NCI-H2196 (cell line): ENCODE data around the gene CDX2.
A peak's percentile ranks its signal among the peaks of the same experiment; 100 is the strongest.

Source experiments
- DNase-seq: peaks from one replicate; lab custom pipeline; 2025; ENCODE audit not compliant: unreplicated experiment; lab: John Stamatoyannopoulos, UW

CDX2 gene

DNA sequence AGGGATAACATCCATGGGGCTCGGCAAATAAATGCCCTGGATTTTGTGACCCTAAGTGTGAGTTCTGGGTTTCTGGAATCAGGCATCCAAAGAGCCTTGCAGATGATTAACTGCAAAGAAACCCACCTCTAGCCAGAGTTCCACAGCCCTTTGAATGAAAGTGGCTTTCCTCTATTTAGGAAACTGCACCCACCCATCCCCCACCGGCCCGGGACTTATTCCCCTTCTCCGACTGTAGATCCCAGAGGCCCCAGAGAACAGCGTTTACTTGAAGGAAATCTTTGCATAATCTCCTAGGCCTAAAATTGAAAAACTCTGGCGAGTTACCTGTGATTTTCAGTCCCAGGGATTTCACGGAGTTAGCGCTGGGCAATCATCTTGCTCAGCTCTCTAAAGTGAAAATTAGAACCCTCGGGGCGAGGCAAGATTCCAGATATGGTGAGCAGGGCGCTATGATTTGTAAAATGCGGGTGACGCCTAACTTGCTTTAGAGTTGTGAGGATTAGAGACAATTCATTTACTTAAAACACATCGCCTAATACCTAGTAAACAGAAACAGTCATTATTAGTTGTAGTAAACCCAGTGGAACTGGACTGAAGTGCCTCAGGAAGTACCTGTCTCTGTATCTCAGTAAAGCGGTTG lies 10.0 kb upstream of the CDX2 start:
- no peak for DNase-seq

DNA sequence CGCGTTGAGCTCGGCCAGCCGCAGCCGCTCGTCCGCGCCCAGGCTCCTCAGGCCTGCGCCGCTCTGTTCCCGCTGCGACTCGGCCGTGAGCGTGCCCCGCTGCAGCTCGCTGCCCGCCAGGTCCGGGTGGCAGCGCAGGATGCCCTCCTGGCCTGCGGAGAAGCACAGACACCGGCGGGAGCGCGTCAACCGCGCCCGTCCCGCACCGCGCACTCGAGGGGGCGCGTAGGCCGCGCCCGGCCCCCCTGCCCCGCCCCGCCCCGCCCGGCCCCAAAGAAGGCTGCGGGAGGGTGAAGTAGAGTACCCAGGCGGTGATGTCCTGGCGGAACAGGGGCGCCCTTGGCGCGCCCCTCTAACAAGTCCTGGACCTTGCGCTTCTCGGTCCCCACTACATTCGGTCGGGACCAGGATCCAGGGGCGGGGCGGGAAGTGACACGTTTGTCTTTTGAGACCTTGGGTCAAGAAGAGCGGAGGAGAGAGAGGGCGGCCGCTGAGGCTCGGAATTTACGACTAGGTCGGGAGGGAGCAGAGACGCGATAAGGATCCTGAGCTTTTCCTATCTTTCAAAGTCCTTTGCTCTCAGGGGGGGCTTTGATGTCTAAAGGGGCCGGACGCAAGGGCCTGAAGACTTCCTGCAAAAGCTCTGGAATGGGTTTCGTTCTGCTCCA lies 9.3 kb upstream of the CDX2 start:
- DNase-seq: no peak

DNA sequence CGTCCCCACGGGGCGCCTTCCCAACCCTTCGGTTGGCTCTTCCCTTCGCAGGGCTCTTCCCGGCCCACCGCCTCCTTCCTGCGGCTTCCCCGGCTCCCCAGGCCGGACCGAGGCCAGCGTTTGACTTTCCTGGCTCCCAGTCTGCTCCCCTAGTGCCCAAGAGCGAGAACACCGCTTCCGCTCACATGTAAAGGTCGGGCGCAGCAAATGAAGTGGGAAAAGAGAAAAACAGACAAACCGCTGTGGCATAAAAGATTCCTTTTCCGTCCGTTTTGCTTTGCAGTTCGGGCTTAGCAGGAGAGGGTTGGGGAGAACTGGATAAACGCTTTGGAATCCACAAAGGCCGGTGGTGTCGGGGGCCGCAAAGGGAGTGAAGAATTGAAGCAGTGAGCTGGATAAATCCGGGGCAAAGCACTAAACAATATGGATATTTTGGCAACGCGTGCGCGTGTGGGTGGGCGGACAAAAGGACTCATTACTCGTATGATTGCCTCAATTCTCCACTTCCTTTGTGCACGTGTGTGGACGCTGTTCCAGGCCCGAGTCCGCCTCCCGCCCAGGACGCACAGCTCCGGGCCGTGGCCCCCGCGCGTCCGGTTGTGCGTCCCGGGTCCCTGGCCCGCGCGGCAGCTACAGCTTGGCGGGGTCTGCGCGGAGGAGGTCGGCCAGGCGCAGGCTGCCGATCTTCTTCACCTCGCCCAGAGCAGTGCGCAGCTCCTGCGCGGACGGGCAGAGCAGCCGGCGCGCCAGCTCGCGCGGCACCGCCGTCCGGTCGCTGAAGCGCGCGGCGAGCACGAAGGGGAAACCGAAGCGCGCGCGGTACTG lies 8.6 kb upstream of the CDX2 start:
- DNase-seq: no peak

DNA sequence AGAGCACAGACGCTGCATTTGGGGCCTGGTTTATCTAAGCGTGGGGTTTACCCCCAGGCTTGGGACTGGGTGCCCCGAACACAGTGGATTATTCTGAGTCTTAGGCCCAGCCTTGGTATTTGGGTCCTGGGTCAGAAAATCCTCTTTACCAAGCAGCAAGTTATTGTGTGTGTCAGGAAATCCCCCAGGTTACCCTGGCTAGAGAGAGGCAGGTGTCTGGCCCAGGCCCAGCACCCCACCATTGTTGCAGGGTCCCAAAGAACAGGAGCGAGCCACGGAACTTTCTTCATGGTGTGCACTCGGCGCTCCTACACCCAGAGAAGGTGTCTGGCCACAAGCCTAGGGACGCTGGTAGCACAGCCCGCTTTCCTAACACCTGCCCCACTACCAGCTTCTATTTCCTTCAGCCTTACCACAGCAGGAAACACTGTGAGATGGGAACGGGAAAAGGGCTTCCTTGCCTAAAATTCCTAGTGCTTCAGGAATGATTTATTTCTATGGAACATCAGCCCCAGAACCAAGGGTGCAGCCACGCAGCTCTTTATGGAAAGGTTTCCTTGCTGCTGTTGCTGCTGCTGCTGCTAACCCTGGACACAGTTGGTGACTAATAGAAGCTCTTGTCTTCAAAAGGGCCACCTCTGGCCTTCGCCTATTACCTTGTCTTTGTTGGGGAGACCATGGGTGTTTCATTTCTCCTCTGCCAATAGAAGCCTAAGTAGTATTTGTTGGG lies 7.4 kb upstream of the CDX2 start:
- no peak for DNase-seq

DNA sequence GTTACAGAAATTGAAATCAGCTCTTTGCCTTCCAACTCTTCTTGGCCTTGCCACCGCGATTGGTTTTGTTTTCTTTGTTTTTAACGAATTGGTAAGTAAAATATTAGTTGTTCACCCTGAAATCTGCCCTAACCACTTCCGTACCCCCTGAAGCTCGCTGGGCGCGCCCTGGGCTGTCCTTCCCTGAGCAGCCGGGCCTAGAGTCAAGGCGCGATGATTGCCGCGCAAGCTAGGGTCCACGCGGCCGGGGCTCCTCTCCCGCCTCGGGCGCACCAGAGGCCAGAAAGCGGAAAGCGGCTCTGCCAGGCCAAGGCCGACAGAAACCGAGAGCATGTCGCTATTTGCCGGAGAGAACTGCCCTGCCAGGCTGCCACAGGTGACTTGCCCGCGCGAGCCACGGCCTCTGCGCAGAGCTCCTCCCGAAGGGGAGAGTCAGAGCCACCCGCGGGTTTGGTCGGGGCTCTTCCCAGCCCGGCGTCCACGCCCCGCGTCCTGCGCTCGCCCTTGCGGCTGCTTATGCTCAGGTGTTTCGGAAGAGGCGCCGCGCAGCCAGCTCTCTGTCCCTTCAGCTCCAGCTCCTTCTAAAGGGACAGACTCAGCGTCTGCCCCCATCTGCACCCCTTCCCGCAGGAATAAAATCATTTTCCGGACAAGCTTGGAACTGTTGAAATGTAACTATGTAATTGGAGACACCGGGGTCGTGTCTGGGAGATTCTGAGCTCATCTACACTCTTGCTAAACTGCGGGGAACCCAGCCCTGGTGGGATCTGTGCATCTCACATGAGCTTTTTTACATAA lies 6.6 kb upstream of the CDX2 start:
- no peak for DNase-seq

DNA sequence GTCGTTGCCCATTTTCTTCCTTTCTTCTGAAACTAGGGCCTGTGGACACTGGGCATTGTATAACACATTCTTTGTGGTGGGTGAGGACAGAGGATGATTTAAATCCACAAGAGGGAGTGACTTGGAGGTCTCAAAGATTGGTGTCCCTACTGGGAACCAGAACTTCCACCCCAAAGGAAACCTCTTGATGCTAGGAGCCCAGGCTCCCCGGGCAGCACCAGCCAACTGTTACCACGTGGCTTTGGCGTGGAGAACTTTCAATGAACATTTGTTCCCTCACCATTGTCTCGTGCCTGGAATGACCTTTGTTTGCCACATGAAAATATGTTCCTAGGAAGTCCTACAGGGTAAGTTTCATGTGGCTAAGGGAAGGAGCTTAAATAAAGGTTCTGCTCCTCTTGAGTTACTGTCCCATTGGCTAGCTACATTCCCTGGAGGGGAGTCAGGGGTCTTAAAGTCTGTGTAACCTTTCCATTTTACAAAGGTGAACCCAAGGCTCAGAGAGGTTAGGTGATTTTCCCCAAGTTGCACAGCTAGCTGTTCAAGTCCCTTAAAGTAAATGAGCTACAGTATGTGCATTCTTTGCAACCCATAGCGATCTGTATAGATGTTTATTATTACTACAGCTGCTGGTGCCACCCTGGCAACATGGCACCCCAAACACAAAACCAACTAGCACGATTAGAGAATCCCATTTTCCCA lies 5.0 kb upstream of the CDX2 start:
- no peak for DNase-seq

GRCh38 chr13:27973291-27973690 lies 4.2 kb upstream of the CDX2 start:
- no peak for DNase-seq

DNA sequence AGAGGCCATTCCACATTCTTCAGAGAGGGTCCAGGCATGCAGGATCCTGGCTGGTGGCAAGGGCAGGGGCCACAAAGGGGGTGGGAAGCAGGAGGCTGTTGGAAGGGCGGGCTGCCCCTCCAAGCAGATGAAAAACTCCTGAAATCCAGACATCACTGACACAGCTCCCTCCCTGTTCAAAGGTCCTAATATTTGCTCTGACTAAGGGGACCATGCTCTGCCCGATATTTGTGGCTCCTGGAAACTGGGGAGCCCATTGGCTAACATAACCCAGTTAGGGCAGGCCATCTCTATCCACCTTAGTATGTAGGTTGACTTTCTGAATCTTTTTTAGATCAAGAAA lies 3.3 kb upstream of the CDX2 start:
- DNase-seq: no peak

DNA sequence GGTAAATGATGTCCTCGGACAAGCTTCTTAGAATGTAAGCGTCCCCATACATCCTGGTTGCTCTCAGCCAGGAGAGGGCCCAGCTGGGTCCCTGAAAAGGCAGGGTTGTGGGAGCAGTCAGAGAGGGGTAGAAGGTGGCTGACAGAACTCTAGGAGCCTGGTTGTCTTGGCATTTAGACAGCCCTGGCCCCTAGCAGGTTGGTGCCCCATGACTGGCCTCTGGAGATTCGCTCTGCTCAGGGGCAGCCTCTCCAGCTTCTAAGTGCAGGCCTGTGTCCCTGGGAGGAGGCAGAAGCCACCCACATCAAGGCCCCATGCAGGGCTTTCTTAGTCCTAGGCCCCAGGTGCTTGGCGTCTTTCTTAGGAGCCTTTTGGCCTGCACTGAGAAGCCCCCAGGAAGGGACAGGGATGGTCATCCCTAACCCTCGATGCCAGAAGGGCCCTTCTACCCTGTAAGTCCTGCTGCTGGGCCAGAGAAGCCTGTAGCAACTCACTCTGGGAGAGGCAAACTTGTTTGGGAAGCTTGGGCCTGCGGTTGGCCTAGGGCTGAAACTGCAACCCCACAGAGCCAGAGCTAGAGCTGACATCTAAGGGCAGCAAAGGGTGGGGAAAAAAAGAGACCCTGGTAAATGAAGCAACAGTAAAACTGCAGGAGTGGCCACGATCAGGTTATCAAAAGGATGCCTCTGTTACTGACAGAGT lies 2.8 kb upstream of the CDX2 start:
- DNase-seq: no peak

- DNase-seq: no peak
Measured at GRCh38 chr13:27971236-27971645, 2.1 kb upstream of the CDX2 start.

DNA sequence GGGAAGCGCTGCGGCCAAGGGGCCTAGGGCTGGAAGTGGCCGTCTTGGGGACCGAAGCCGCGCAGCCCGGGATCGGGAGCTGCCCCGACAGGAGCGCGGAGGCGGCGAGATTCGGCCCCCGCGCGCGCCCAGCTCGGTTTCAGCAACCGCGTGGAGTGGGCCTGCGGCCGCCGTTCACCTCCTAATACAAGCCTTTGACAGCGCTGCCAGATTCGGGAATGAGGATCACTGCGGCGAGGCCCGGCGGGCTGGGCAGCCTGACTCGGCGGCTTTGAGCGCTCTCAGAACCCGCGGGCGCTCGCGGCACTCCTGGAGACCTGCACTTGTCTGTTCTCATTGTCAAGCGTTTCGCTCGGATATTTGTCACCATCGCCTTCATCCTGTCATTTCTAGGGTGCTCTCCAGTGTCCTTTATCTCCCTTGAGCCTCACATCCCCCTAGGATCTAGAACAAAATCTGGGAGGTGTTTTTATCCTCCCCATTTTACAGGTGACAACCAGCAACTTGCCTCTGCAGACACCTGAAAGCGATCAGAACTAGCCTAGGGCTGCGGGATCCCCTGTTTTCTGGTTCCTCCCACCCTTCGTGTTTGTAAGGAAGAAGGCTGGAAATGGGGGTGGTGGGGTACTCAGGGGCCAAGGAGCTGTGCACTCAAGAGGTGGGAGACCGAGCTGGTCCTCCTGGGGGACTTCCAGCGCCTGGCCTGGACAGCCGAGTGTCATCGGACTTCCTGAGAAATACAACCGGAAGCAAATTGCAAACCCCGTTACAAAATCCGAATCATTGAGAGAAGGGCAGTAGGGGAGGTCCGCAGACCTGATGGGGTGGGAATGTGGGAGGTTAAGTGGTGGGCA lies 1.5 kb upstream of the CDX2 start:
- no peak for DNase-seq

GRCh38 chr13:27969866-27970229 lies 733 bp upstream of the CDX2 start:
- no peak for DNase-seq

DNA sequence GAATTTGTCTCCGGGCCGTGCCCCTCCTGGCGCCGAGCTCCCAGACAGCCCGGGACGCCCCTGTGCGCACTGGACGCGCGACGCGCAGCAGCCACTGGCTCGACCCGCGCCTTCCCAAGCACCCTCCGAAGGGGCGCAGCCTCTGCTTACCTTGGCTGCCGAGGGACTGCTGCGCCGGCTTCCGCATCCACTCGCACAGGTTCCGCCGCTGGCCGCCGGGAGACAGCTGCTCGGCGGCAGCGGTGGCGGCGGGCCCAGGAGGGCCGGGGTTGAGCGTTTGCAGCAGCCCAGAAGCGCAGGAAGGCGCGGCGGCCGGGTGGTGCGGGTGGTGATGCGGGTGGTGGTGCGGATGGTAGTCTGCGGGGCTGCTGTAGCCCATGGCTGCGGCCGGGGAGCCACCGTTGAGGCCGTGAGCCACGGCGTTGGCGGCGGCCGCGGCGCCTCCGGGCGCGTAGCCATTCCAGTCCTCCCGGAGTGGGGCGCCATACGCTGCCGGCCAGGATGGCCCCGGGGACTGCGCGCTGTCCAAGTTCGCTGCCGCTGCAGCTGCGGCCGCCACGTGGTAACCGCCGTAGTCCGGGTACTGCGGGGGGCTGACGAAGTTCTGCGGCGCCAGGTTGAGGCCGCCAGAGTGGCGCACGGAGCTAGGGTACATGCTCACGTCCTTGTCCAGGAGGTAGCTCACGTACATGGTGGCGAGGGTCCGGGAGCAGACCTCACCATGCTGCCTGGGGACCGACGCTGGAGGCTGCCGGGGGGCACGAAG lies 616 bp downstream of the CDX2 start:
- peak; percentile 25 for DNase-seq

DNA sequence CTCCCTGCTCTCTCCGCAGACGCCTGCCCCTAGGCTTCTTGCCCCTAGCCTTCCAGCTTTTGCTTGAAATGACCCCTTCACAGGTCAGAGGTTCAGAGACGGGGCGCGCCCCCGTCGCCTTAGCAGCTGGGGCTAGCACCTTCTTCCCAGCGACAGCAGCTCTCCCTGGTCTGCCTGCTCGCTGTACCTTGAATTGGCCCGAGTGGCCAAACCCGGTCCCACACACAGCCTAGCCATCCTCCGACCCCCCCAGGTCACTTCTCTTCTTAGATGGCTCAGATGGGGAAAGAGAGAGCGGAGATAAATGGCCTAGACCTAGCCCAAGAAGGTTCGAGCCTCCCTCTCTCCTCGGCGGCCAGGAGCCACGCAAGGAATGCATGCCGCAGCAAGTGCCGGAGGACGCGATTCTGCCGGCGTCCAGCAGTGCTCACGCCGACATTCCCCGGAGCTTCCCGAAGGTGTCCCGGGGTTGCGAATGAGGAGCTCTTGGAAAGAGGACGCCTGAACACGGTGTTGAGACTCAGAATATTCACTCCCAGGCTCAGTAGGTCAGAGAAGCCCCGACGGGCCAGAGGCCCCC lies 1.3 kb downstream of the CDX2 start:
- DNase-seq: no peak

GRCh38 chr13:27967203-27967735 lies 1.8 kb downstream of the CDX2 start:
- no peak for DNase-seq

- no peak for DNase-seq
Measured at GRCh38 chr13:27966641-27967202, 2.4 kb downstream of the CDX2 start.
